Type B pancreatic cell (in vitro differentiated cells): ENCODE data around the gene SAAL1. TPM values are rescaled to one million over a fixed set of nuclear protein-coding genes. Genes with fewer than 3 reads are reported as not detected.

Source experiments
- DNase-seq: peaks from one replicate; pipeline ENCODE4 v3.0.0; 2021; ENCODE audit warnings: mixed read lengths; ENCODE audit not compliant: unreplicated experiment; ENCODE audit errors: extremely low spot score
- H3K27ac Mint-ChIP-seq: 2 replicates; pipeline ENCODE4 v1.8.0; 2021; ENCODE audit warnings: mild to moderate bottlenecking, mixed read lengths
- H3K27me3 Mint-ChIP-seq: 2 replicates; pipeline ENCODE4 v1.8.0; 2021; ENCODE audit warnings: mixed read lengths
- H3K36me3 Mint-ChIP-seq: 2 replicates; pipeline ENCODE4 v1.8.0; 2021; ENCODE audit warnings: mixed read lengths
- H3K4me1 Mint-ChIP-seq: one replicate; pipeline ENCODE4 v1.8.0; 2021; ENCODE audit warnings: mixed read lengths; ENCODE audit not compliant: unreplicated experiment
- H3K4me3 Mint-ChIP-seq: 2 replicates; pipeline ENCODE4 v1.8.0; 2021; ENCODE audit warnings: mild to moderate bottlenecking, mixed read lengths
- H3K9me3 Mint-ChIP-seq: 2 replicates; pipeline ENCODE4 v1.8.0; 2021; ENCODE audit warnings: mixed read lengths
- total RNA-seq: library from RNA; stranded (reverse); gene quantifications from 2 replicates; pipeline ENCODE4 v1.2.1, GENCODE V29; 2021; ENCODE audit warnings: low replicate concordance
- TF ChIP-seq, protein P1 (sequence below): fragments of 200-600 bp; sonication (generic); conservative IDR thresholded peaks from 2 replicates; pipeline ENCODE4 v1.5.0; 2021; ENCODE audit warnings: antibody characterized with exemption, mild to moderate bottlenecking

SAAL1 gene
- total RNA-seq, 1 donor from 2014 or later = 29.9 TPM

DNA sequence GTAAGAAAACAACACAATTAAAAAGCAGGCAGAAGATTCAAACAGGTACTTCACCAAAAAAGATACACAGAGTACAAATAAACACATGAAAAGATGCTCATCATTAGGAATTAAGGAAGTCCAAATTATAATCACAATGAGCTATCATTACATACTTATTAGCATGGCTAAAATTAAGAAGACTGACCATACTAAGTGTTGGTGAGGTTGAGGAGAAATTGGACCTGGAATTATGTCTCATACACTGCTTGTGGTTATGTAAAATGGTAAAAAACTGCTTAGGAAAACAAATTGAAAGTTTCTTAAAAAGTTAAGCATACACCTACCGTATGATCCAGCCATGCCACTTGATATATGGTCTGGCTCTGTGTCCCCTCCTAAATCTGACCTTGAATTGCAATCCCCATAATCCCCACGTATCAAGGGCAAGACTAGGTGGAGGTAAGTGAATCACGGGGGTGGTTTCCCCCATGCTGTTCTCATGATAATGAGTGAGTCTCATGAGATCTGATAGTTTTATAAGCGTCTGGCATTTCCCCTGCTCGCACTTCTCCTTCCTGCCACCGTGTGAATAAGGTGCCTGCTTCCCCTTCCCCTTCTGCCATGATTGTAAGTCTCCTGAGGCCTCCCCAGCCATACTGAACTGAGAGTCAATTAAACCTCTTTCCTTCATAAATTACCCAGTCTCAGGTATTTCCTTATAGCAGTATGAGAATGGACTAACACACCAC lies 4.8 kb downstream of the SAAL1 start:
- TF ChIP-seq, protein P1, sequence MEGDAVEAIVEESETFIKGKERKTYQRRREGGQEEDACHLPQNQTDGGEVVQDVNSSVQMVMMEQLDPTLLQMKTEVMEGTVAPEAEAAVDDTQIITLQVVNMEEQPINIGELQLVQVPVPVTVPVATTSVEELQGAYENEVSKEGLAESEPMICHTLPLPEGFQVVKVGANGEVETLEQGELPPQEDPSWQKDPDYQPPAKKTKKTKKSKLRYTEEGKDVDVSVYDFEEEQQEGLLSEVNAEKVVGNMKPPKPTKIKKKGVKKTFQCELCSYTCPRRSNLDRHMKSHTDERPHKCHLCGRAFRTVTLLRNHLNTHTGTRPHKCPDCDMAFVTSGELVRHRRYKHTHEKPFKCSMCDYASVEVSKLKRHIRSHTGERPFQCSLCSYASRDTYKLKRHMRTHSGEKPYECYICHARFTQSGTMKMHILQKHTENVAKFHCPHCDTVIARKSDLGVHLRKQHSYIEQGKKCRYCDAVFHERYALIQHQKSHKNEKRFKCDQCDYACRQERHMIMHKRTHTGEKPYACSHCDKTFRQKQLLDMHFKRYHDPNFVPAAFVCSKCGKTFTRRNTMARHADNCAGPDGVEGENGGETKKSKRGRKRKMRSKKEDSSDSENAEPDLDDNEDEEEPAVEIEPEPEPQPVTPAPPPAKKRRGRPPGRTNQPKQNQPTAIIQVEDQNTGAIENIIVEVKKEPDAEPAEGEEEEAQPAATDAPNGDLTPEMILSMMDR = no peak
- peaks cover 17% of the 10 kb centered on the region for H3K36me3 Mint-ChIP-seq
- no peak overlapping the region for H3K4me3 Mint-ChIP-seq
- no peak for DNase-seq
- H3K27ac Mint-ChIP-seq = no peak overlapping the region
- H3K27me3 Mint-ChIP-seq = no peaks in the 10 kb centered on the region
- H3K4me1 Mint-ChIP-seq = peaks cover 9% of the 10 kb centered on the region
- H3K9me3 Mint-ChIP-seq = no peaks in the 10 kb centered on the region

DNA sequence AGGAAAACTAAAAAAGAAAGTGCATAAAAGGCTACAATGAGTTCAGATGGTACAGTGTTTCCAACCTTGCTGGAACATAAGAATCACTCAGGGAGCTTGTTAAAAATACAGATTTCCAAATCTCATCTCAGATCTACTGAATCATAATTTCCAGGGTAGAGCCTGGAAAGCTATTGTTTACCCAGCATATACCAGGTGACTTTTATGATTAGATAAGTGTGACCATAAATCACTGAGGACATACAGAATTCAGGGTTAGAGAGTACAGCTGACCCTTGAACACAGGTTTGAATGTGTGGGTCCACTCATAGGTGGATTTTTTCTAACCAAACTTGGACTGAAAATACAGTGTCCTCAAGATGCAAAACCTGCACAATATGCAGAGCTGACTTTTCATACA lies 11.9 kb downstream of the SAAL1 start:
- Mint-ChIP-seq H3K36me3 (peaks cover 12% of the 10 kb centered on the region), H3K27ac (no peak overlapping the region), H3K4me3 (no peak overlapping the region), H3K9me3 (no peaks in the 10 kb centered on the region), H3K27me3 (no peaks in the 10 kb centered on the region), H3K4me1 (no peaks in the 10 kb centered on the region)
- DNase-seq = no peak
- TF ChIP-seq, protein P1 = no peak

DNA sequence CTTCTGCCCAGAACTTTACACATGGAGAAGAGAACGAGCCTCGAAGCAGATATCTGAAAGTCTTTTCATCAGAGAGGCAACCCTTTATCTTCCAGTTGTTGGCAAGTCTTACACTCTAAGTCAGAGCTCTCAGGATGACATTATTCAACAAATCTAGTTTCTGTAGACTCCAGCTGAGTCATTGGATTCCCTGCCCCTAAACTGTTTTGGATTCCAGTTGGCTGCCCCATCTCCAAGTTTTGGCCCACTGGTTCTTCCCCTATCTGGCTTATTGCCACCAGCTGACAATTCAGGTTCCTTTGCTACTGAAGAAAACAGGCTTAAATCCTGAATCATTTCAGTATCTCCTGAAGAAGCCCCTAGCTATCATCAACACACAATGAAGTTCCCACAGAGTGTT lies 14.2 kb downstream of the SAAL1 start:
- no peak for DNase-seq
- TF ChIP-seq, protein P1 = no peak
- no peaks in the 10 kb centered on the region for H3K27me3 Mint-ChIP-seq
- H3K9me3 Mint-ChIP-seq = no peaks in the 10 kb centered on the region
- H3K4me3 Mint-ChIP-seq = no peak overlapping the region
- no peak overlapping the region for H3K27ac Mint-ChIP-seq
- H3K36me3 Mint-ChIP-seq = peaks cover 23% of the 10 kb centered on the region
- H3K4me1 Mint-ChIP-seq = no peaks in the 10 kb centered on the region

DNA sequence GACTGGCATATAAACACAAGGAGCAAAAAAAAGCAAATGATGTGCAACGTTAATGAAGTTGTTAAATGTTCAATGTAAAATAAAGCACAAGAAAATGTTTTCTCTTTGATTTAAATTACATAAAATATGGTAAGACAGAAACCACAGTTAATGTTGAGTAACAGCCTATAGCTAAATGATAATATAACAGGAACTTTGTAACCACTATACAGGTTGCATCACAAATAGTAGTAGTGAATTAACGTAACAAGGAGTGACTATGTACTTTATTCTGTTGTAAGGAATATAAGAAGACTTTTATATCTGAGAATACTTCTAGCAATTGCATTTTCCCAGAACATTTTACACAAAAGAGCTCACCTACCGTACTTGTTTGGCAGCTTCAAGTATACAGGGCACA lies 16.9 kb downstream of the SAAL1 start:
- Mint-ChIP-seq H3K27me3 (no peaks in the 10 kb centered on the region), H3K36me3 (peaks cover 22% of the 10 kb centered on the region), H3K9me3 (no peaks in the 10 kb centered on the region), H3K4me3 (no peak overlapping the region), H3K27ac (no peak overlapping the region), H3K4me1 (no peaks in the 10 kb centered on the region)
- TF ChIP-seq, protein P1 = no peak
- no peak for DNase-seq

DNA sequence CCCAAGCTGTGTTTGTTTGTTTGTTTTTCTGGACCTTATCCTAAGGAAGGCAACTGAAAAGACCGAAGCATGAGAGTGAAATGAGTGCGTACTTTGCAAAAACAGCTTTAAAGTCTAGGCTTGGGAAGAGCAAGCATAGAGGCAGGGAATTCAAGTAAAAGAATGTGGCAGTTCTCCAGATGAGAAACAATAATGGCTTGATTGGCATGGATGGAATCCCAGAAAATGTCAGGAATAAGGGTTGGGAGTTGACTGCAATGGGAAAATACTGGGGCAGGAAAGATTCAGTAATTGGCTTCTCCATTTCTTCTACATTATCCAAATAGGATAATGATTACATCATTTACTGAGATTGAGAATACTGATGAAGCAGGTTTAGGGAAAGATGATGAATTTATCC lies 17.5 kb downstream of the SAAL1 start:
- peaks cover 22% of the 10 kb centered on the region for H3K36me3 Mint-ChIP-seq
- H3K9me3 Mint-ChIP-seq = no peaks in the 10 kb centered on the region
- no peaks in the 10 kb centered on the region for H3K4me1 Mint-ChIP-seq
- no peak overlapping the region for H3K27ac Mint-ChIP-seq
- H3K27me3 Mint-ChIP-seq = no peaks in the 10 kb centered on the region
- H3K4me3 Mint-ChIP-seq = no peak overlapping the region
- TF ChIP-seq, protein P1 = no peak
- no peak for DNase-seq
